GM21576 (cell line): ENCODE measurements around the gene MBNL1.
"Not testable (repeated sequence)": the region's sequence is repeated elsewhere in the genome, so short reads cannot be mapped to it uniquely, and the experiment has no call there.

ENCODE experiments used
- ATAC-seq: cut with Tn5 transposase; IDR thresholded peaks from one replicate; pipeline ENCODE4 v1.9.1; 2021; ENCODE audit warnings: mild to moderate bottlenecking, moderate library complexity; ENCODE audit not compliant: unreplicated experiment

The MBNL1 gene

DNA sequence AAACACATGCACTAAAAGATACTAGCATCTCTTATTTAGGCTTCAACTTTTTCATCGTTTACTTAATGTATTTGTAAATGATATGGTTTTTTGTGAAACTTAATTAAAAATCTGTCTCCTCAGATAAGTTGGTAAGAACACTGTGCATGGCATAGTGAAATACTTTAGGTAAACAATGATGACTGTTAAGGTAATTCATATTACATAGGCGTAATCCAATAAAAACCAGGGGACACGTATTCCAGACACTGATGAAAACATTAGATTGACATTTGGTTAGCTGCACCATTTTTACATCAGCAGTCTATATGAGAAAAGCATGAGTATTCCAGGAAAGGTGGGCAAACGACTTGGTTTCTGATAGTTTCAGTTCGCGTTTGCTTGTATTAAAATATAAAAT is 170.0 kb downstream of the MBNL1 start:
- no peak for ATAC-seq

- not testable (repeated sequence) for ATAC-seq
These were observed 171.5 kb downstream of the MBNL1 start for GRCh38 chr3:152440243-152440642.

DNA sequence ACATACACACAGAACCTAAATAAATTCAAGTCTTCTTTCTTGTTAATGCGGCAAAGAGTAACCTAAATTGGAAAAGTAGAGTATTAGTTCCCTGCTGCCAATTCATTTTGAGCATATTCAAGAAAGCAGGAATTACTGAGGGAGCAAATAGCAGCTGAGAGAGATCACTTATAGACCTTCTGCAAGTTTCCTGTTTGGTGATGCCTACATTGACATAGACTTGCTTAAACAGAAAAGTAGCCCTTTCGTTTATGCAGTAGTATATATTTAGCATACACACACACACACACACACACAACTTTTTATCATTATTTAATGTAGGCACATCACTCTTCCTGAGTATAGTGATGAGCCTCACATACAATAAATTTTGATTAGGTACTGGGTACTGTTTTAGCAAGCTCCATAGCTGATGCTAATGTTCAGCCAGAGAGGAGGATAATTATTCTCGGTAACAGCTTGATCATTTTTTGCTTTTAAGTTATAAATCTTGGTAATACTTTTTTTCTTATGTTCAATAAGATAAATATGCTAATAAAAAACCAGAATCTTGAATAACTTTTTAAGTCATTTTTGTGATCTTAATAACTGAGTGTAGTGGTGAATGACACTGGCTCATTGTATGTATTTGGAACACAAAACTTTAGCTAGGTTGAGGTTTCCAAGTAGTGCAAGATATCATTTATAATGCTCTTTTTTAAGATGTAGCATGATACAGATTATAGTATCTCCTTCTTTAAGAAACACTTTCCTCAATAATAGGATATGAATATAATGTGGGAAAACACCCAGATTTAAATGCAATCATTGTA is 174.7 kb downstream of the MBNL1 start:
- ATAC-seq = no peak

- ATAC-seq = no peak
These were observed 175.4 kb downstream of the MBNL1 start for GRCh38 chr3:152444029-152444641.

DNA sequence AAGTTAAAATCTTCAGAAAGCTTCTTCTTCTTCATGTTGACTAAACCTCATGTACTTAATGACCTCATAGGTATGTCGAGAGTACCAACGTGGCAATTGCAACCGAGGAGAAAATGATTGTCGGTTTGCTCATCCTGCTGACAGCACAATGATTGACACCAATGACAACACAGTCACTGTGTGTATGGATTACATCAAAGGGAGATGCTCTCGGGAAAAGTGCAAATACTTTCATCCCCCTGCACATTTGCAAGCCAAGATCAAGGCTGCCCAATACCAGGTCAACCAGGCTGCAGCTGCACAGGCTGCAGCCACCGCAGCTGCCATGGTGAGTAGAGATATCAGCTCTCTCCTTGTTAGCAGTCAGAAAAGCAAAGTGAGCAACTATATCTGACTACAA is 176.5 kb downstream of the MBNL1 start:
- no peak for ATAC-seq

GRCh38 chr3:152446495-152446894 is 177.8 kb downstream of the MBNL1 start:
- ATAC-seq = no peak

DNA sequence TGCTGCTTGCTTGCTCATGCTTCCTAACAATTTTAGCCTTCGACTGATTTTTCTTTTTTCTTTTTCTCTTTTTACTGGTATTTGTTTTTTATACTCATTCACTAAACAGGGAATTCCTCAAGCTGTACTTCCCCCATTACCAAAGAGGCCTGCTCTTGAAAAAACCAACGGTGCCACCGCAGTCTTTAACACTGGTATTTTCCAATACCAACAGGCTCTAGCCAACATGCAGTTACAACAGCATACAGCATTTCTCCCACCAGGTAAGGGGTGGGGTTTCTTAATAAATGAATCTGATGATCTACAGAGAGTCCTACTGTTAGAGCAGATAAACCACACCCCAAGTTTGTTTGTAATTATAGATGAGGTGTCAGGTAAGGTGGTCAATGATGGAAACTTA is 178.8 kb downstream of the MBNL1 start:
- no peak for ATAC-seq

DNA sequence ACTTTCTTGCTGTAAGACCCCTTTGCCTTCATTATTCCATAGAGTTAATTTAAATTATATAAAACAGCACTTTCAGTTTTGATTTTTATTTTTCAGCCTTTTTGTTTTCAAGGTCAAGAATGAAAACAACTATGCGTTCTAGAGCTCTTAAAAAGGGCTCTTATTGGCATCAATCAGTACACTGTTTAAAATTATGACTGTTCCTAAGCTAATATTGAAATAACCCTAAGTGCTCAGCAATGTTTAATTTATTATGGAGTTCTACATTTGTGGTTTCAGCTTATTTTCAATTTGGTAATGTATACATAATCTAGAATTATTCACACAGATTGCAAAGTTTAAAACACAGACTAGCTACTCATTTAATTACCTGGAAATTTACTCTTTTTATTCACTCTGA is 179.4 kb downstream of the MBNL1 start:
- no peak for ATAC-seq

DNA sequence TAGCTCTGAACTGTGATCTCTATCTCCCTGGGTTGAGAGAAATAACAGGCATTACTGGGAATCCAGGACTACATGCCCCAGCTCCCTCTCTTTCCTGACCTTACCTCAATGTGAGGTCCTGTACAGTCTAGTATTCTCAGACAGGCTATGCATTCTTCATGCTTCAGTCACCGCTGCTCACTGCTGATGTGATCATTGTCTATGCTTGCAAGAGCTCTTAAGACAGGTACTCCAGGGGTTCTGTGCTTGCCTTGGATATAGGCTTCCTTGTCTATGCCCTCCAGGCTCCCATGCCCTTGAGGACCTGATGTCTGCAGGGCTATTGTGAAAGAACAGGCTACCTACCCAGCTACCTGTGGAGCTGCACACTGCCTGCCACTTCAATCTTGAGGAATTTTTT is 183.6 kb downstream of the MBNL1 start:
- no peak for ATAC-seq

GRCh38 chr3:152454076-152454875 is 185.5 kb downstream of the MBNL1 start:
- ATAC-seq = no peak

DNA sequence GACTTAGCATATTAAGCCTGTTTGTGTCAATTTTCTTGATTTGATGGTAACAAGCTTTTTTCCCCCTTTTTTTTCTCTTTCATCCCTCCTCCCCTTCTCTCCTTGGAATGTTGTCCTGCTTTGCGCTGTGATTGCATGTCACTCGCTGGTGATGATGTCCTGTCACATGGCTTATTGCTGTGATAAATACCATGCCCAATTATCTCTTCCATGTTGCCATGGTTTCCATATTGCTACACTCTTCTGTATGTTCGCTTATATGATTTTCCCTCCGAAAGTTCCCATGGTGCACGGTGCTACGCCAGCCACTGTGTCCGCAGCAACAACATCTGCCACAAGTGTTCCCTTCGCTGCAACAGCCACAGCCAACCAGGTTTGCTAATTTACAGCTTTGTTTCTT is 187.3 kb downstream of the MBNL1 start:
- no peak for ATAC-seq

DNA sequence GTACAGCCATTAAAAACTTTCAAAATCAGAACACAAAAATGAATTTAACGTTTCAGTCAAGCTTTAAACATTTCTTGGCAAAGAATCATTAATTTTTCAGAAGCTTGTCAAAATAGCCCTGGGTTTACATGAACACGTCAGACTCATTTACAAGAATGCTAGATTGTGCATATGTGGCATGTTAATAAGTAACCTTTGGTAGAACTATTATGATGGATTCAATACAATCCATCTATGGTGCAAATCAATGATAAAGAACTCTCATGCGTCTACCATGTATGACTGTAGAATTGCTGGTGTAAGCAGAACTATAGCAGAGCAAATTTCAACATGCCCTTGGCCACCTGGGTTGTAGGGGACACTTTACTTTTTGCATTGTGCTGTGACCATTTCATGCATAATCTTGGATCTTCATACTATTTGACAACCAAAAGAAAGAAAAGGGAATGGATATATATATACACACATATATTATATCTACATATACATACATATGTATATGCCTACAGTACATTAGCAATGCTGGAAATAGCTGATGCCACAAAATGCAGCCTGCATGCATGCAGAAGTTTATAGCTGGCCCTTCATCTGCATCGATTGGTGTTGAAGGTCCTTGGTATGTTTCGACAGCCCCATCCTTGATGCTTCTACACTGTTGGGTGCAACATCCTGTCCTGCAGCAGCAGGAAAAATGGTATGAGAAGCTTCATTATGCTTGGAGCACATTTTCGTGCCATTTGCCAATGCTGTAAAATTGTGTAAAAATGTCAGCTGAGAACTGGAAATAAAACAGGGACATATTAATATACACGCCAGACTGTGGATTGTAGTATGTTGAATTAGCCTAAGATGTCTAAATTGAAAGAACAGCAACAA is 189.0 kb downstream of the MBNL1 start:
- no peak for ATAC-seq

DNA sequence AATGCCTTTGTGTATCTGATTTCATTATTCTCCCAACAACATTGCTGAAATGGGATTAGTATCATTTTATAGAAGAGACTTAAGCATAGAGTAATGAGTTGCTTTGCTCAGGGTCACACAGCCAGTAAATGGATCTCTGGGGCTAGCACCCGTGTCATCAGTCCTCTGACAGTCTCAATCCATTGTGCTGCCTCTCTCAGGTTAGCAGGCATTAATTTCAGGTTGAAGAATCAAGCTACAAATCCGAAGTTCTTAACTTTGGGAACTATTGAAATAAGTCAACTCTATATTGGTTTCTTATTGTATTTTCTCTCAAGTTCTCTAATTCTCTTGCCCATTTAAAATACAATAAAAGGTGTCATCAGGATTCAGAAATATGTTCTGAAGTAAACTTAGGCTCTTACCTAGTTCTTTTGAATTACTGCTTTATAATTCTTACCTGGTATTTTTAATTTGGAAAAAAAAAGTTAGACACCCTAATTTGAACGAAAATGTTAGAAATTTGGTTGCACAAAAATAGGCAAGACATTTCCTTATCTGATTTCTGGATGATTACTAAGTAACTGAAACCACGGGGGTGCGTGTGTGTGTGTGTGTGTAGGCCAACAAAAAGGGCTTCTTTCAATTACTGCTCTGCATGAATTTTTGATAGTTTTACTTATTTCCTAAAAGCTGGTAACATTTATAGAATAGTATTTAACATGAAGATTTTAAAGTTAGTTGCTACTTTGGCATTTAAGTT is 189.8 kb downstream of the MBNL1 start:
- ATAC-seq = no peak

- ATAC-seq = no peak
These were observed 190.4 kb downstream of the MBNL1 start for GRCh38 chr3:152459118-152459515.

DNA sequence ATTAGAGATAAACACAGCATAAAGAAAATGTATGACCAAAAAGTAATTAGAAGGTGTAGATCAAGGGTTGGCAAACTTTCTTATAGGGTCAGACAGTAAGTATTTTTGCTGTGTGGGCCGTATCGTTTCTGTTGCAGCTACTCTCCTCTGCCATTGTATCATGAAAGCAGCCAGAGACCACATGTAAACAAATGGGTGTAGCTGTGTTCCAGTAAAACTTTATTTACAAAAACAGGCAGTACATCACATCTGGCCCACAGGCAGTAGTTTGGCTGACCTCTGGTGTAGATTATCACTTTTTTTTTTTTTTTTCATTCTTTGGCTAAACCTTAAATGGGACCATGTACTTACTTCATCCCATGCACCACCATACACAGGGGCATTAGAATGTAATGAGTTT is 190.8 kb downstream of the MBNL1 start:
- ATAC-seq = no peak

DNA sequence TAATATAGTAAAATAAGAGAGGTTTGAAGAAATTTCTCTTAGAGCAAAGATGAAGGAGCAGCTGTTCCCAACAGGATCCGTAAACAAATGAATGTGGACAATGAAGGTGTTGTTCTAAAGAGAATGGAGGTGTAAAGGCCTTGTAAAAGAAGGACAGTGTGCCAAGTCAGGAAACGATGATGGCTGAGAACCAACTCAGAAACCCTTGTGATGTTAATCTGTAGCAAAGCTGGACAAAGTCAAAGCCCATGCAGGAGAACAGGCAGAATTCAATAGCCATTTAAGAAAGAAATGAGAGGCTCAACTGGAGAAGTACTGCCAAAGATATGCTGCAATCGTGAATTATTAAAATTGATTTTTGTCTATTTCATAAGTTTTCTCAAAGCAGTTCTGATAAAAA is 192.2 kb downstream of the MBNL1 start:
- no peak for ATAC-seq

DNA sequence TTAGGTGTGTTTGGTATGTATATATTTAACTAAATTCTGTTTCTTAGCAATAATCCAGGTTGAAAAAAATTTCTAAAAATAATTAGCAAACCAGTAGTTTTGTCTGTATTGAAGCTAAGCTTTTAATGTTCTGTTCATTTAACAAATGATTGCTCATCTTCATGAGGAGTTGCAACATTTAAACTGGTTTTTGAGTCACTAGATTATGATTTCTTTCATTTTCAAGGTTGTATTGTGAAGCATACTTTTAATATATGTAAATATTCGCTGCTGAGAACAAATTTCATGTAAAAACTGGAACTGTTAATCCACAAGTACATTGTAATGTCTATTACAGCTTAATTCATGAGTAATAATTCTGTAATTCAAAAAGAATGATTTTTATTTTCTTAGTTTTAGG is 192.7 kb downstream of the MBNL1 start:
- no peak for ATAC-seq

DNA sequence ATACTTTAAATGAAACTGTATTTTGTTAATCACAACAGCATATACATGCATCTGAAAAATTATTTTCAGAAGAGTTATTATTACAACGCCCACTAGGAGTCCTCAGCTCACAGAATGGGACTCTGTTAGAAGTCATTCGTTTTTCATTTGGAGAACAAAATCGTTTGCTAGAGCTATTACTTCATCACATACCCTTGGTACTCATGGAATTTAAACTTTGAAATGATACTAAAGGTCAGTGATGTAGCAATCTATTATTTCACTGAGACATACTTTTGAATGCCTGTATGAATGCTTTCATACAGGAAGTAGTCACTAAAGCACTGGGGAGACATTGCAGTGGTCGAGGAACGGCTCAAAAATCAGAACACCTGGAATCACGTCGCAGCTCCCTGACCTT is 198.1 kb downstream of the MBNL1 start:
- no peak for ATAC-seq

- ATAC-seq = no peak
These were observed 200.7 kb downstream of the MBNL1 start for GRCh38 chr3:152469248-152470025.
